GM19467 (cell line): ENCODE data around the gene COL4A1.

Experiments
- ATAC-seq: cut with Tn5 transposase; IDR thresholded peaks from one replicate; pipeline ENCODE4 v1.9.1; 2021; ENCODE audit warnings: mild to moderate bottlenecking, moderate library complexity; ENCODE audit not compliant: unreplicated experiment

Gene COL4A1

GRCh38 chr13:110225609-110226574 is 81.1 kb downstream of the COL4A1 start:
- no peak for ATAC-seq

DNA sequence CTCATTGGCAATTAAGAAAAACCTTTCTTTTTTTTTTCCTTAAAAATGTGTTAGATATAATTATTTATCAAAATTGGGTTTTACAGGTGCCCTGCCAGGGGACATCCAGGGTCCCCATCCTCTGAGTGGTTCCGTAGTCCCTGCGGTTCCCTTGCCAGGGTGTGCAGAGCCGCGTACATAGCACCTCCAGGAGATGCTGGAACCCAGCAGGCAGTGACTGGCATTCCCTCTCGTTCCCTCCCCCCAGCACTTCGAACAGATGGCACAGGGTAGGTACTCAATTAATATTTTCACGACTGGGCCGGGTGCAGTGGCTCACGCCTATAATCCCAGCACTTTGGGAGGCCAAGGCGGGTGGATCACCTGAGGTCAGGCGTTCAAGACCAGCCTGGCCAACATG is 82.0 kb downstream of the COL4A1 start:
- ATAC-seq, result no peak

GRCh38 chr13:110224519-110224918 is 82.4 kb downstream of the COL4A1 start:
- no peak for ATAC-seq

DNA sequence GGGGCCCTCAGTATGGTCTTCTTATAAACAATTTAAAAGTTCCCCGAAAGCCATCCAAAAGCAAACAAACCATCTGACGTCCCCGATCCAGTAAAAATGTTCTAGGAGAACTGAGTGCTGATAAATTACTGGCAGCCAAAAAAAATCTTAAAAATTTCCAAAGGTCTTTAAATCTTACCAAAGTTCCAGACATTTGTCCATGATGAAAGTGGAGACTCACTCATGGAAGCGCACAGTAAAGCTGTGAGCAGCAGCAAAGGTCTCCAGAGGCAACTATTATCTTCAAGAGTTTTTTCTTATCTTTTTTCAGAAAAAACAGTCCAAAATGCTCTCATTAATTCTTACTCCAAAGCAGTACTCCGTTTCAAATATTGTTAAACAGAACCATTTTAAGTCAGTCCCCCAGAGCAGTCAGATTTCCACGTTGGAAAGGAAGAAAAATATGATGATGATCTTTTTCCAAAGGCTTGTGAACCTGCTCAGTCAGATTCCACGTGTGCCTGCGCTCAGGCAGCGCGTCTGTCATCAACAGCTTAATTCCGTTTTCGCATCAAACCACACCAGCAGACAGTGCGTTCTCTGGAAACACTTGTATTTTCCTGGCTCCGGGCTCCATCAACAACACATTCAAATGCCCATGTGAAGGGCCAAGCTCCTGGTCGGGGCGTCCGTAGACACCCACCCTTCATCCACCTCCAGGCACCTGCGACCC is 85.4 kb downstream of the COL4A1 start:
- ATAC-seq, result no peak

DNA sequence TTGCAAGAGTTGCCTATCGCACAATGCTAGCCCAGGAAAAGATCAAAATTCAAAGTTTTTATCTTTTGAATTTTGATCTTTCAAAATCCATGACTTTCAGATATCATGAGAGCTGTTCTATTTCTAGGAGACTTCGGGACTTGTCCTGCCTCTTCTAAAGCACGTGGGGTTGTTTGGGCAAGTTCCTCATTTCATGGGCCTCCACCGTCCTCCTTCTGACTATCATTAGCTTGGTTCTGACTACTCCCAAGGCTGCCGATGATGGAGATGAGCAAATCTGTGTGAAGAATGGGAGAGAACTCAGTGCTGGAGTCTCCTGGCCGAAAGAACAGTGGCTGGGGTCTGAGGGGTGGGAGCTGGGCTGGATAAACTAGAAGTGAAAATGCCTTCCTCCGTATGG is 86.5 kb downstream of the COL4A1 start:
- ATAC-seq, result no peak

GRCh38 chr13:110218581-110219201 is 88.3 kb downstream of the COL4A1 start:
- no peak for ATAC-seq

DNA sequence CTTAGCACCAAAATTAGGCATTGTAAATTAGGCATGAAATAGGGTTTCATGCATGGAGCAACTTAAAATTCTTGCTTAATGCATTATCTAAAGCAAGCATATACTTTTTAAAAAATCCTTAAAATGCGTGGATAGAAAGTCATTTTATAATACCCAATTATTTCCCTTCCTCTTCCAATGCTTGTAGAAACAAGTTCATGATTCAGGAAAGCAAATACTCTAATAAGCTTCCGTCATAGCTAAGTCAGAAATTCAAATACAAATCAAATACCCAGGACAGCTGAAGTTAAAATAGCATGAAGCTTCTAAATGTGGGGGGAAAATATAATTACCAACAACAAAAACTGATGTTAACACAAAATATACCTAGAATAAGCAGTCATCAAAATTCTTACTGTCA is 89.1 kb downstream of the COL4A1 start:
- ATAC-seq, result no peak

DNA sequence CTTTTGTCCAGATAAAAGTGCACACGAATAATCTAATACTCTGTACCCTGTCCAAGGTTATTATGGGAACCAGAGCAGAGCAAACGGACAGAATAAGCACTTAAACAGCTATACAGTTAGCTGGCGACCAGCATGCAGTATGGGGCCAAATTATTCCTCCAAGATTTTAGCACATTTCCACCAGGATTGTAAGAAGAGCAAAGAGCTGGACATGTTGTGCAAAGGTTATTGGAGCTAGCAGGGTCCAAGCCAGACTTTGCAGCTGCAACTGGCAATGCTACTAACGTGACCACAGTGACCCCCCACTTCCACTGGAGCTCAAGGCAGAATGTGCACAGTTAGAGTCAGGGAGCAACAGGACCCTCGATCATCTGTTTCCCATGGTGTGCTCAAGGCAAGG is 89.9 kb downstream of the COL4A1 start:
- no peak for ATAC-seq

DNA sequence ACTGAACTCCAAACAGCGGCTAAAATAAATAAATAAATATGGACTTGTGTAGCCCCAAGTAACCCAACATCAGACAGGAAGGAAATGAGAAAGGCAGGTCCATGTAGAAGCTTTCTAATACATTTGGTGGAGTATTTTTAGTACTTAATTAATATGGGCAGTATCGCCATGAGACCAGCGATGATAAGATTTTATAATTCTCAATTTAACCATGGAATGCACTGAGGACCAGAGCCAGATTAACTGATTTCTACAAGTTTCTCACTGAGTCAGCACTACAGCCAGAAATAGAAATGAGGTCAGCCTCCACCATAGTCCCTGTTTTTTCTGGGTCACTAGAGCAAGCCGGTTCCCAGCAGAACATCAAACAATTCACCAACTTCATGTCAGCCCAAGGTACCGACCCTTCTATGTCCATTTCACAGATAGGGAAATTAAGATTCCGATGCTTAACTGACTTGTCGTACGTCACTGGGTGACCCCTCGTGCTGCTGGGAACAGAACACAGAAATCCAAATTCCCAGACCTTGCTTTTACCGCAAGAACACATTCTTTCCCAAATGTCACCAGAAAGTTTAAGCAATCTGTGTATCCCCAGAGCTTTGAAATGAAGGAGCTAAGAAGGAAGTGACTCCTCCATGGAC is 90.4 kb downstream of the COL4A1 start:
- no peak for ATAC-seq

DNA sequence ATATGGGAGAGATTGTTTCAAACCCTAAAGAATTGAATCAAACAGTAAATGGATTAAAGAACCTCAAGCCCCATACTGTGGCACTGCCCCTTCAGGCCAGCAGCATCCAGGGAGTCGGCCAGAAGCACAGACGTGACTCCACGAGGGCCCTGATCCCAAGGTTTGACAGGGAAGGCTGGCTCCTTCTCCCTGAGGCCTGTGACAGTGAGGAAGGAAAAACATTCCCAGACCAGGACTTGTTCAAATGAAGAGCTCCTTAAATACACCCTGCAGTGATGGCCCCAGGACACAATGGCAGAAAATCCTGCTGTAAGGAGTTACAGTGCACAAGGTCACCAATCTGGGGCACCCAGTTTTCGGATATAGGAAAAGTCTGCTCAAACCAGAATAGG is 91.0 kb downstream of the COL4A1 start:
- ATAC-seq, result no peak

DNA sequence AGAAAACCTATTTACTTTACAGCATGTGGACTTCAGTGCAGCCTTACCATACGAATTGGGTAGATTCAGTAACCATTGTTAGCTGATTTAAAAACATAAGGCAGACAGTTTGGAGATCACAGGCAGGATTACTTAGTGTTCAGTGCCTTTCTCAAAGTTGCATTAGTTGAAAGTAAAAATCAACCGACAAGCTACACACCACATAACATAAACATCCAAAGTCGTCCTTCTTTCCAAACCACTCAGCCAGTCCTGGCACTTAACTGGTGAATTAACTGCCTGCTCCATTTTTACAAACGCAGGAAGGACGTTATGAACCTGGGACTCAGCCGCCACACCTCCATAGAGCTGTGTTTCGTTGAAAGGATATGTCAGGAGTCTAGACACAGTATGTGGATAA is 91.4 kb downstream of the COL4A1 start:
- ATAC-seq, result no peak

DNA sequence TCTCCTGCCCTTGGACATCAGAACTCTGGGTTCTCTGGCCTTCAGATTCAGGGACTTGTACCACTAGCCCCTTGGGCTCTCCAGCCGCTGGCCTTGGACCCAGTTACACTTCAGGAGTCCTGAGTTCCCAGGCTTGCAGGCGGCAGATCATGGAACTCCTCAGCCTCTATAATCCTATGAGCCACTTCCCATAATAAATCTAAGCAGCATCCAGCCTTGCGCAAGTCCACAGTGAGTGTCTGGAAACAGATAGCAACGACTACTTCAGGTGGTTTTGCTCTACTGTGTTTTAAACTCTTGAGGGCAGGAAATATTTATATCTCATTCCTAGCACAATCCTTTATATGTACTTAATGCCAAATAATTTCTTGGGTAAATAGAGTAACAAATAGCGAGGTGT is 92.3 kb downstream of the COL4A1 start:
- no peak for ATAC-seq

DNA sequence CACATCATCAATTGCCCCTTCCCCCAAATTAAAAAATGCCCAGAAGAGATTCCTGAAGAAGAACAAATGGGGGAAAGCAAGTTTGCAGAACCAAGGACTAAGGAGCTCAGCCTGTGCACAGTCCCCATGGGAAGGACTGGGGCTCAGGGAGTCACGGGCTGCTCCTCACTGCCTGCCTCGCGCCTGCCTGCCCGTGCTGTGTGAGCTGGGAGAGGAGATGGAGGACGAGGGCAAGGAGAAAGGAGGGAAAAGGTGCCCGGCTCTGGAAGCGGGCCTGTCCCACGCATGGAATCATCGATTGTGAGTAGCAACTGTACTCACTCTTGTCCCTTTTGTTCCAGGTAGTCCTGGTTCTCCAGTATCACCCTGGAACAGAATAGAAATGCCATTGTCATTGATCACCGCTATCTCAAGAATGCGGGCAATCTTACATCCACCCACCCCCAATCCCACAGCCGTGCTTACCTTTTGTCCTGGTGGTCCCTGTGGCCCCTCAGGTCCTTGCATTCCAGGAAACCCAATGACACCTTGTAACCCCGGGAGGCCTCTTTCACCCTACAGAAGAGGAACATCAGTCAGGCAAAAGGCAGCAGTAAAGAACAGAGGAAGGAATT is 93.4 kb downstream of the COL4A1 start:
- ATAC-seq, result no peak

- ATAC-seq, result no peak
Observed at GRCh38 chr13:110212529-110212928, 94.4 kb downstream of the COL4A1 start.

DNA sequence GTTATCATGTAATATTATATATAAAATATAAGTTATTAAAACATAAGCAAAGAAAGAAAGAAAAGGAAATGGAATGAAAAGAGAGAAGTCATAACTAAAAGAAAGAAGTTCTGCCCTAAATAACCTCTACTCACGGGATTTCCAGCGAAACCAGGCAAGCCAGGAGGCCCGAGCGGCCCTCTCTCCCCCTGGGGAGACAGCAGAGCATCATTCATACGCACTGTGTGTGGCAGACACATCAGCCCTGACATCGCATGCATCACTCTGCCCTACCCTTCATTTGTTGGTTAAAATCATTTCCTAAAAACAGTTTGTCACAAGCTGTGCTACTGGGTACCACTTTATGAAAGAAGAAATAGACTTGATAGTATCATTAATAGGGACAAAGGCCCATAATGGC is 95.2 kb downstream of the COL4A1 start:
- no peak for ATAC-seq

GRCh38 chr13:110211046-110211445 is 95.9 kb downstream of the COL4A1 start:
- ATAC-seq, result no peak

- no peak for ATAC-seq
Observed at GRCh38 chr13:110210604-110210985, 96.4 kb downstream of the COL4A1 start.

DNA sequence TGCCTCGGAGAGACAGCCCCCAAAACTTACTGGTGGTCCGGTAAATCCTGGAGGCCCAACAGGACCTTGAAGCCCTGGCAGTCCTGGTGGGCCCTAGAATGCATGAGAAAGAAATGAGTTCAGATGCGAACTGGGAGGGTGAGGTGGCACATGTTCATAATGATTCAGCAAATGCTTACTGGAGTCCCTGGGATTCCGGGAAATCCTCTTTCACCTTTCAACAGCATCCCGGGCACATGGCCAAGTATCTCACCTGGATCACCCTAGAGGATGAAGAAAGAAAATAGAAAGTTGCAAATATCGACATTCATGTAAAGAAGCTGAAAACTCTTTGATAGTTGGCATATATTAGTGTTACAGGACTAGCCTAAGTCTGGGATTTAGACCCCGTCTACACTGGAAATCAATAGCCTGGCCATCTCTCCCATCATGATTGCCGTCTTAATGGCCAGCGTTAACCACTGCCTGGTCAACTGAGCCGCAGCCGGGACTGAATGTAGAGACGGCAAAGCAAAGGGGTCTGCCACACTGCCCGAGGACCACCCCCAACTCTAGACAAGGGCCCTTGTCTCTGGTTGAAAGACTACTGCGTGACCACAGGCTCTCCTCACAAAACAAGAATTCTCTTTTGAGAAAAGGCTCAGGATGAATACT is 96.9 kb downstream of the COL4A1 start:
- no peak for ATAC-seq

- ATAC-seq, result no peak
Observed at GRCh38 chr13:110208116-110208515, 98.8 kb downstream of the COL4A1 start.

- no peak for ATAC-seq
Observed at GRCh38 chr13:110206996-110207395, 100.0 kb downstream of the COL4A1 start.
